ENCODE results near the gene VPS16.
"Not testable (repeated sequence)": the region's sequence is repeated elsewhere in the genome, so short reads cannot be mapped to it uniquely, and the experiment has no call there.

GRCh38 chr20:2831206-2831605 is 9.3 kb upstream of the VPS16 start:
- not testable (repeated sequence) for TF ChIP-seq ISL1, SNAI2, RARB, GLIS3, CSRNP3 (CRISPR knock-in tag; IDR thresholded peaks at IDR 0.05)
- TF ChIP-seq, protein P1, sequence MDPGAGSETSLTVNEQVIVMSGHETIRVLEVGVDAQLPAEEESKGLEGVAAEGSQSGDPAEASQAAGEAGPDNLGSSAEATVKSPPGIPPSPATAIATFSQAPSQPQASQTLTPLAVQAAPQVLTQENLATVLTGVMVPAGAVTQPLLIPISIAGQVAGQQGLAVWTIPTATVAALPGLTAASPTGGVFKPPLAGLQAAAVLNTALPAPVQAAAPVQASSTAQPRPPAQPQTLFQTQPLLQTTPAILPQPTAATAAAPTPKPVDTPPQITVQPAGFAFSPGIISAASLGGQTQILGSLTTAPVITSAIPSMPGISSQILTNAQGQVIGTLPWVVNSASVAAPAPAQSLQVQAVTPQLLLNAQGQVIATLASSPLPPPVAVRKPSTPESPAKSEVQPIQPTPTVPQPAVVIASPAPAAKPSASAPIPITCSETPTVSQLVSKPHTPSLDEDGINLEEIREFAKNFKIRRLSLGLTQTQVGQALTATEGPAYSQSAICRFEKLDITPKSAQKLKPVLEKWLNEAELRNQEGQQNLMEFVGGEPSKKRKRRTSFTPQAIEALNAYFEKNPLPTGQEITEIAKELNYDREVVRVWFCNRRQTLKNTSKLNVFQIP (CRISPR knock-in tag; IDR thresholded peaks at IDR 0.05; ENCODE audit: borderline replicate concordance, low read depth), result not testable (repeated sequence)

Measured in SK-N-SH treated with all-trans-retinoic acid at 6 μM for 48 hours (cell line).